Glomerular visceral epithelial cell (primary cell): ENCODE measurements around the gene KATNB1.
"Not testable (repeated sequence)": the region's sequence is repeated elsewhere in the genome, so short reads cannot be mapped to it uniquely, and the experiment has no call there.

ENCODE experiments used
- DNase-seq: peaks from one replicate; pipeline ENCODE4 v3.0.0-alpha.2; 2016; ENCODE audit errors: extremely low spot score

The KATNB1 gene

DNA sequence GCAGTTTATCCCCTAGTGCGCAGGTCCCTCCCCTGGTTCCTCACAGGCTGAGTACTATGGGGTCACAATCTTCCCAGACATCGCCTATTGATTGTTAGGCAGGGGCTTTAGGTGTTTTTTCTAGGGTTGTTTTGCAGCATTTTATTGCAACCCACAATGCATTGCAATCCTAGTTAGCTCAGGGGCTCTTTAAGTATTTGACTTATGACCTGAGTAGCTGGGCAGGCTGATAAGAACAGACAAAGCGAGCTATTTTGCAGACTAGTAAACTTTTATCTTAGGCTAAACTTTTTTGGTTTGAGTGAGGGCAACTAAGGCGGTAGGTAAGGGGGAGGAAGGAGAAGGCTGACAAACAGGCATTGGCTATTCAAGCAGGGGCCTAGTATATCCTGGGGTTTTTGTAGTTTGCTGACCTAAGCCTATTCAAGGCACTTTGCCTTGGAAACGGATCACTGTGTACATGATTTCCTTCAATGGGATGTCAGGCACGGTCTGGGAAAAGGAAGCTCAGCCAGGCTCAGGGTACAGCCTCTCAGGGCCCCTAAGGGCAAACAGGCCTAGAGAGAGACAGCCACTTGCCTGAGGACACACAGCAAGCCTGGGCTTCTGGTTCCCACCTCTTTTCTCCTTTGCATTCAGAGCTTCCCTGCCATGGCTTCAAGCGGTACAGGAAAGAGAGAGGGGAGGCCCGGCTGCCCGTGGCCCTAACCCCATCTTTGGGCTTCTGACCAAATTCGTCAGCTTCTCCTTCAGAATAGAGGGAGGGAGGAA, 34.6 kb upstream of the KATNB1 start:
- DNase-seq: no peak

DNA sequence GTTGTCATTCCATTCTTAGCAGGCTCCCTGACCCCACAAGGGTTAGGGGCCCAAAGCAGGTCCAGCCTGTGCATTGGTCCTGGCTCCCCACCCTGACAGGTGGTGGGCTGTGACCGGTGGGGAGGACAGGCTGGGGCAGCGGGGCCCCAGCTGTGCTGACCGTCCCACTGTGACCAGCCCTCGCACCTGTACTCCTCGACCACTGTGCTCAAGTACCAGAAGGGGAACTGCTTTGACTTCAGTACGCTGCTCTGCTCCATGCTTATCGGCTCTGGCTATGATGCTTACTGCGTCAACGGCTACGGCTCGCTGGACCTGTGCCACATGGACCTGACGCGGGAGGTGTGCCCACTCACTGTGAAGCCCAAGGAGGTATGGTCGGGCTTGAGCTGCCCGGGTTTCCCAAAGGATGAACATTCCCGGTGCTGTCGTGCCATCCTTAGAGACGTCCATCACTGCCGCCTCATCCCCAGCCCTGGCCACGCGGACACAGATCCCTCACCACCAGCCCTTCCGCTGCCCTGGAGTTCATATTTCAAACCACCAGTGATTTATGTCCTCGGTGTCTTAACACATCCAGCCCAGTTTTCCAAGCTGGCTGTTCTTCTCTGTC, 33.7 kb upstream of the KATNB1 start:
- DNase-seq: no peak

DNA sequence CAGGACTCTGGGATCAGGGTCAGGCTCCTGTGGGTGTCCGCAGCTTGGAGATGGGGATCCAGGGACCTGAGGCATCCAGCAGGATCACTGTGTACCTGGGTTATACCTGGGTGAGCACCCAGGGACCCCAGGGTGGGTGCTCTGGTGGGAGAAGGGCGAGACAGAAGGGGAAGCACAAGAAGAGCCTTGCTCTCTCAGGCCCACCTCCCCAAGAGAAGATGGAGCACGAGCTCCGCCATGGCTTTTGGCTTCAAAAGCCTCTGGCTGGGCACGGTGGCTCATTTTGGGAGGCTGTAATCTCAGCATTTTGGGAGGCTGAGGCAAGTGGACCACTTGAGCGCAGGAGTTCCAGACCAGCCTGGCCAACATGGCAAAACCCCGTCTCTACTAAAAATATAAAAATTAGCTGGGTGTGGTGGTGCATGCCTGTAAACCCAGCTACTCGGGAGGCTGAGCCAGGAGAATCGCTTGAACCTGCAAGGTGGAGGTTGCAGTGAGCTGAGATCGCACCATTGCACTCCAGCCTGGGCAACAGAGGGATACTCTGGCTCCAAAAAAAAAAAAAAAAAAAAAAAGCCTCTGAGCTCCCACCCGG, 32.1 kb upstream of the KATNB1 start:
- DNase-seq: no peak

DNA sequence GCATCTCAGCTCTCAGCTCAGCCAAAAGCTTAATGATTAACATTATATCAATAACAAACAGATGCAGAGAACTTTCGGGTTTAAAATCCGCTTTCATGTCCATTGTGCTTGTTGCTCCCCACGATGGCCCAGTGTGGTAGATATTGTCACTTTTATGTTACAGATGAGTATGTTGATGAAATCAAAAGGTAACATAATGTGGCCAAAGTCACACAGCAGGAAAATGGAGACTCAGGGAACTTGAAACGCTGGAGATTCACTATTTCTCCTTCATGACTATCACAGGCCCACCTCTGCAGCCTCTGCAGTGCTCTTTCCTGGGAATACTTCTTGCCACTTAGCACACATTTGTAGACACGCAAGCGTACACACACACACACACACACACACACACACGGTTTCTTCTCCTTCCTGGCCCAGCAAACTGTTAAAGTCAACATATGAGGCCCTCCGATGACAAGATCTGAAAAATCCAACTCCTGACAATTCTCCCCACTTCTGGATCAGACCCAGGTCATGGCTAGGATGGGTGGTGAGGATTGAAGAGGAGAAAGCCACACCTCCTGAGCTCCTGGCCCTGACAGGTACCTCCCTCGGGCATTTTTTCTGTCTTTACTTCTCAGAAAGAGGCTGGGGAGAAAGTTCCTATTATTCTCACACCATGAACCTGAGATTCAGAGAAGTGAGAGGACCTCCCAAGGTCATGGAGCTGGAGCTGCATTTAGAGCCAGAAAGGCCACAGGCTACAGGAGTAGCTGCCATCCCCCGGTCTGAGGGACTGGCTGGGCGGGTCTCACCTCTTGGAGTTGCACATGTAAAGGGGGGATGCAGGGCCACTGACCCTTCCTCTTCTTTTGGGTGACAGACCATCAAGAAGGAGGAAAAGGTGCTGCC, 31.3 kb upstream of the KATNB1 start:
- DNase-seq: no peak

DNA sequence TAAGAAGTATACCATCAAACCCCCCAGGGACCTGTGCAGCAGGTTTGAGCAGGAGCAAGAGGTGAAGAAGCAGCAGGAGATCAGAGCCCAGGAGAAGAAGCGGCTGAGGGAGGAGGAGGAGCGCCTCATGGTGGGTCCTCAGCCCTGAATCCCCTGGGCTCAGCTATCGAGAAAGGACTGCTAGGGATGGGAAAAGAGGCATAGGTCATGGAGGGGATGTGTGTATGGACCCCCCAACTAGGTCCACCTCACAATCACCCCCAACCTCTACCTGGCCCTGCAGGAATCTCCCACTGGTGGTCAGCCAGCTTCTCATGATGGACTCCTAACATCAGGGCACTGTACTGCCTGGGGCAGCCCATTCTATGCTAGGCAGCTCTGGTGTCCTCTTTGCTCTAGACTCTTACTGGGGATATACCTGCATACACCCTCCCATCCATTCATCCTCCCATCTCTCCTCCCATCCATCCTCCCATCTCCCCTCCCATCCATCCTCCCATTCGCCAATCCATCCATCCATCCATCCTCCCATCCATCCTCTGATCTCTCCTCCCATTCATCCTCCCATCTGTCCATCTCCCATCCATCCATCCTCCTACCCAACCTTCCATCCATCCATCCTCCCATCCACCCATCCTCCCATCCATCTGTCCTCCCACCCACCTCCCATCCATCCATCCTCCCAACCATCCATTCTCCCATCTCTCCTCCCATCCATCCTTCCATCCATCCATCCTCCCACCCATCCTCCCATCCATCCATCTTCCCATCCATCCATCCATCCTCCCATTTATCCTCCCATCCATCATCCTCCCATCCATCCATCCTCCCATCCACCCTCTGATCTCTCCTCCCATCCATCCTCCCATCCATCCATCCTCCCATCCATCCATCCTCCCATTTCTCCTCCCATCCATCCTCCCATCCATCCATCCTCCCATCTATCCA, 30.4 kb upstream of the KATNB1 start:
- DNase-seq: no peak

DNA sequence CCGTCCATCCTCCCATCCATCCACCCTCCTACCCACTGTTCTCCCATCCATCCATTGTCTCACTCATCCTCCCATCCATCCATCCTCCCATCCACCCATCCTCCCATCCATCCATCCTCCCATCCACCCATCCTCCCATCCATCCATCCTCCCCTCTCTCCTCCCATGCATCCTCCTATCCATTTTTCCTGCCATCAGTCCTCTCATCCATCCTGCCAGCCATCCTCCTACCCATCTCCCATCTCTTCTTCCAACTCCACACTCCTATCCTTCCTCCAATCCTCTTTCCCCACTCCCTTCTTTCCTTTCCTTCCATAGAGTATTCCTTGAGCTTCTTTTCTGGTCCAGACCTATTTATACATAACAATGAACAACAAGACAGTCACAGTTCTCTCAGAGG, 28.9 kb upstream of the KATNB1 start:
- no peak for DNase-seq

DNA sequence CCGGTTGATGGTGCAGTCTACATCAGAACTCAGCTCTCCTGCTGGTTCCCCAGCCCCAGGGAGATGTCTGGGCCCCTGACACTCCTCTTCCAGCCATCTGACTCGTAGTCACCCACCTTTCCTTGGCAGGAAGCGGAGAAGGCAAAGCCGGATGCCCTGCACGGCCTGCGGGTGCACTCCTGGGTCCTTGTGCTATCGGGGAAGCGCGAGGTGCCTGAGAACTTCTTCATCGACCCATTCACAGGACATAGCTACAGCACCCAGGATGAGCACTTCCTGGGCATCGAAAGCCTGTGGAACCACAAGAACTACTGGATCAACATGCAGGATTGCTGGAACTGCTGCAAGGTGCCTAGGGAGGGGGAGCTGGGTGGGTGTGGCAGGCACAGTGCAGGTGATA, 28.2 kb upstream of the KATNB1 start:
- DNase-seq: no peak

DNA sequence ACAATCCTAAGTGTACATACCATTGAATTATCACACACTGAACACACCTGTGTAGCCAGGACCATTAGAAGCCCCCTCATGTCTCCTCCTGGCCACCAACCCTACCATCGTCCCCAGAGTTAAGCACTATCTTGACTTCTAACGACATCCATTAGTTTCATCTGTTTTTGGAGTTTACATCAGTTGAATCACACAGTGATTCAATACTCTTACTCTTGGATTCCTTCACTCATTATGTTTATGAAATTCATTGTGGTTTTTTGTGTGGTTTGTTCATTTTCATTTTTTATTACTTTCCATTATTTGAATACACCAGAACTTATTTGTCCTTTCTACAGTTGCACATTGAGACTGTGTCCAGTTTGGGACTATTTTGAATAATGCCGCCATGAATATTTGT, 27.4 kb upstream of the KATNB1 start:
- no peak for DNase-seq

DNA sequence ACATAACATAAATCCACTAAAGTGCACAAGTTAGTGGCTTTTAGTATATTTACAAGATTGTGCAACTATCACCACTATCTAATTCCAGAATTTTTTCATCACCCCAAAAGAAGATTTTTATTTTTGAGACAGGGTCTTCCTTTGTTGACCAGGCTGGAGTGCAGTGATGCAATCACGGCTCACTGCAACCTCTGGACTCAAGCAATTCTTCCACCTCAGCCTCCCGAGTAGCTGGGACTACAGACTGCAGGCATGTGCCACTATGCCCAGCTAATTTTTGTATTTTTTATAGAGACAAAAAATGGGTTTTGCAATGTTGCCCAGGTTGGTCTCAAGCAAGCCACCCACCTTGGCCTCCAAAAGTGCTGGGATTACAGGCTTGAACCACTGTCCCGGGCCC, 25.9 kb upstream of the KATNB1 start:
- DNase-seq: no peak

DNA sequence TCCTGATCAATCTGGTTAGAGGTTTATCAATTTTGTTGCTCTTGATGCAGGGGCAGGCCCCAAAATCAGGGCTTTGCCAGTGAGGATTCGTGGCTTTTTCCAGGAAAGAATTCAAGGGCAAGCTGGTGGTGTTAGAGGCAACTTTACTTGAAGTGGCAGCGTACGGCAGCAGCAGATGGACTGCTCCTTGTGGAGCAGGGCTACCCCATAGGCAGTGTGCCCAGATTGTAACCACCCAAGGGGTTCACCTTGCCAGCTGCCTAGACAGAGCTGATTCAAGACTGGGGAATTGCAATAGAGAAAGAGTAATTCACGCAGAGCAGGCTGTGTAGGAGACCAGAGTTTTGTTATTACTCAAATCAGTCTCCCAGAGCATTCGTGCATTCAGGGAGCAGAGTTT, 24.2 kb upstream of the KATNB1 start:
- DNase-seq: no peak

DNA sequence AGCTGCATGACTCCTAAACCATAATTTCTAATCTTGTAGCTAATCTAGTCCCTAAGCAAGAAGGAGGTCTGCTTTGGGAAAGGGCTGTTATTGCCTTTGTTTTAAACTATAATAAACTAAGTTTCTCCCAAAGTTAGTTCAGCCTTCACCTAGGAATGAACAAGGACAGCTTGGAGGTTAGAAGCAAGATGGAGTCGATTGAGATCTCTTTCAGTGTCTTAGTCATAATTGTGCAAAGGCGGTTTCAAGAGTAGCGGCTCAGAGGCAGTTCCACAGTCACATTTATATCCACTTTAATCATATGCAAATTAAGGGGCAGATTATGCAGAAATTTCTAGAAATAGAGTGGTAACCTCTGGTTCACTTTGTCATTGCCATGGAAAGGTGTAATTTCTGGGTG, 23.6 kb upstream of the KATNB1 start:
- DNase-seq: no peak

DNA sequence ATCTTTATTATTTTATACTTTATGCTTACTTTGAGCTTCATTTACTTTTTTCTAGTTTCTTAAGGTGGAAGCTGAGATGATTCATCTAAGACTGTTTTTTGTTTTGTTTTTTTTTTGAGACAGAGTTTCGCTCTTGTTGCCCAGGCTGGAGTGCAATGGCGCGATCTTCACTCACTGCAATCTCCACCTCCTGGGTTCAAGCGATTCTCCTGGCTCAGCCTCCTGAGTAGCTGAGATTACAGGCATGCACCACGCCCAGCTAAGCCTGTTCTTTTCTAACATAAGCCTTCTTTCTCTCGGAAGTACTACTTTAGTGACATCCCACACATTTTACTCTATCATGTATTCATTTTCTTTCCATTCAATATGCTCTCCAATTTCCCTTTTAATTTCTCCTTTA, 23.0 kb upstream of the KATNB1 start:
- not testable (repeated sequence) for DNase-seq

DNA sequence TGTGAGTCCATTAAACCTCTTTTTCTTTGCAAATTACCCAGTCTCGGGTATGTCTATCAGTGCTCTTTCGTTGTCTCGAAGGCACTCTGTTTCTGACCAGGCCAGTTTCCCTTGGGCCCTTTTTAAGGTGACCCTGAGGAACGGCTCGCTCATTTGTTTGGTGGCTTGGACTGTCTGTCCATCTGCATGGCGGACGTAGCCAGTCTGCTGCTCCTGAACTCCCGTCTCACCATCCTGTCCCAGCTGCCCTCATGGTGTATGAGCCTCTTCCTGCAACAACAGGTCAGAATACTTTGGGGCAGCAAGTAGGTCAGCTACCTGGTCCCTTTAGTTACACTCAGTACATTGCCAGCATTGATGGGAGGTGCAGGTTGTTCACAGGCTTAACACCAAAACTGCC, 22.0 kb upstream of the KATNB1 start:
- no peak for DNase-seq

DNA sequence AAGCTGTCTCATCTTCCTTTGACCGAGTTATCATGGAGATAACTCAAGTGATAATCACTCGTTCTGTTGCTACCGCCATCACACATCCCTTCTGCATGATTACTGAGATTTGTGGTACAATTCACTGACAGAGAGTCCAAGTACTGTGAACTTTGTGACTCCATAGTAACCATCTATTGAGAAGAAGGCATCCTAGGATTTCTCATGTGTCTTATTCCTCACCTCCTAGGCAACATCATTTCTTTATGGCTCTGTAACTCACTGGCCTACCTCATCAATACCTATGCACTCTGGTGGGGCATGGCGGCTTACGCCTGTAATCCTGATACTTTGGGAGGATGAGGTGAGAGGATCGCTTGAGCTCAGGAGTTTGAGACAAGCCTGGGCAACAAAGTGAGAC, 21.5 kb upstream of the KATNB1 start:
- DNase-seq: no peak

DNA sequence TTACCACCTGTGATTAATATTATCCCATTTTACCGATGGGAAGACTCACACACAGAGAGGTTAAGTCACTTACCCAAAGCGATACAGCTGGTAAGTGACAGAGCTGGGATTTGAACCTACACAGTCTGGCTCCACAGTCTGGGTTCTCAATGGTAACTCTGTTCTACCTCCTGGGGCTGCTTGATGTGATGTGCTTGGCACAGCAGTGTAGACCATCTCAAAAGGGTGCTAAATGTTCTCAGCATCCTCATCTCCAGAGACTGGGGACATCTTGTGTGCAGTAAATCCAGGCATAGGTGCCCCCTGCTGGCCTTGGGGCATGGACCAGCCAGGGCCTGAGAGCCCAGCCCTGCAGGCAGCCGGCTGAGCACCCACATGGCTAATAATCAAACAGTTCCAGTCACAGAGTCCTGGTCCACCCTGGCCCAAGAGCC, 15.4 kb upstream of the KATNB1 start:
- DNase-seq: peak; percentile 59

DNA sequence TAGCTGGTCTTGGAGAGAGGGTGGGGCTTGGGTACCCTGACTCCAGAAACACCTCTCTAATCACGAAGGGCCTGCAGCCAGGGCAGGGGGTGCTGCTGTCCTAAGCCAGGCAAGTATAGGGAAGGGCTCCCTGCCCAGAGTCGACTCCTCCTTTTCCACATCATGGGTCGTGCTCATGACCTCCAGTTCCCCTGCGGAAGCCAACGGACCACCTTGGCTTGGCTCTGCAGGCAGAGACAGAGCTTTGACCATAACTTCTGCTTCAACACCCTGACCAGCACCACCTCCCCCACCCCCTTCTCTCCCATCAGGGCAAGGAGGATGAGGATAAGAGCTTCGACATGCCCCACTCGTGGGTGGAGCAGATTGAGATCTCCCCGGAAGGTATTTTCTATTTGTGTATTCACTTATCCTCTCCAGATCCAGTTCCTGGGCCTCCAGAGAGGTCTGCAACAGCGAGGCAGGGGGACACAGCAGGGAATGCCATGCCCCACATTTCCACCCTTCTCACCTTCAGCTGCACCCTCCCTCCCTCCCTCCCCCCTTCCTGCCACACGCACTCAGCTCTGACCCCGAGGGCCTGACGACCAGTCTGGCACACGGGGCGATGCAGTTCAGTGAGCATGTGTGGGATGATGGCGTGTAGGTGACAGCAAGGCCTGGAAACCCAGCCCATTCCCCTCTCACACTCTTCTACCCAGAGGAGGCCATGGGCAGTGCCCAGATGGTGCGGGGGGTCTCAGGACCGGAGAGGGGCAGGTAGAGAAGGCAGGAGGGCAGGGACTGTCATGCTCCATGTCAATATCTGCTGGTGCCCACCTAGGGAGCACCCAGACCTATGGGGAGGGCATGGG, 14.0 kb upstream of the KATNB1 start:
- no peak for DNase-seq

DNA sequence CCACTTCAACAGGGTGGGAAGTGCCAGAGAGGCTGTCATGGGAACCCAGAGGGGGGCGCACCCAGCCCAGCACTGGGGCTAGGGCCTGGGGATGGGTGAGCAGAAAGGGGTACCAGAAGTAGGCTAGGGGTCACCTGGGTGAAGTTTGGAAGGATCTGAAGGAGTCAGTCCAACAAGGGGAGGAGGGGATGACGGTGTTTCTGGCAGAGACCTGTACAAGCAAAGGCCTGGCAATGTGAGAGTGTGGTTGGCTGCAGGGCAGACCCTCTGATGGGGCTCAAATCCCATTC, 13.4 kb upstream of the KATNB1 start:
- DNase-seq: no peak

DNA sequence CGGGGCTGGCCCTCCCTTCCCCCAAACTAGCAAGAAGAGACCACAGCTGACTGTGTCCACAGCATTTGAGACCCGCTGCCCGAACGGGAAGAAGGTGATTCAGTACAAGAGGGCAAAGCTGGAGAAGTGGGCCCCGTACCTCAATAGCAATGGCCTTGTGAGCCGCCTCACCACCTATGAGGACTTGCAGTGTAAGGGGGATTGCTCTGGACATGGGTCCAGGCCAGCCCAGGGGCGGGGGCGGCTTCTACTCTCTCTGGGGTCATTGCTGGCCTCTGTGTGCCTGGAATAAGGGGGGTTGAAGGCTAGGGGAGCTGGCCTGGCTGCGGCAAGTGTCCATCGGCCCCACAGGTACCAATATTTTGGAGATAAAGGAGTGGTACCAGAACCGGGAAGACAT, 12.9 kb upstream of the KATNB1 start:
- DNase-seq: no peak

DNA sequence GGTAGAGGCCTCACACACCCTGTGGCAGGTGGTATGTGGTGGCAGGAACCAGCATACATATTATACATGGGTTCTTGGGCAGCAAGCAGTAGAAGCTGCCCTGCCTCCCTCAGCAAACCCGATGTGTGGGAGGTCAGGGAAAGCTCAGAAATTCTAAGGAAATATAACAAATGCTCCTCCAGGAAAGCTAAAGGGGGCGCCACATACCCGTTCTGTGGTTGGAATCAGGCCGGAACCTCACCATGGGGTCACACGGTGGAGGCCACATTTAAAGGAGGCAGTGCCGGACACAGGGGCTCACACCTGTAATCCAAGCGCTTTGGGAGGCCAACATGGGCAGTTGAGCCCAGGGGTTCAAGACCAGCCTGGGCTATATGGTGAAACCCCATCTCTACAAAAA, 12.4 kb upstream of the KATNB1 start:
- no peak for DNase-seq

DNA sequence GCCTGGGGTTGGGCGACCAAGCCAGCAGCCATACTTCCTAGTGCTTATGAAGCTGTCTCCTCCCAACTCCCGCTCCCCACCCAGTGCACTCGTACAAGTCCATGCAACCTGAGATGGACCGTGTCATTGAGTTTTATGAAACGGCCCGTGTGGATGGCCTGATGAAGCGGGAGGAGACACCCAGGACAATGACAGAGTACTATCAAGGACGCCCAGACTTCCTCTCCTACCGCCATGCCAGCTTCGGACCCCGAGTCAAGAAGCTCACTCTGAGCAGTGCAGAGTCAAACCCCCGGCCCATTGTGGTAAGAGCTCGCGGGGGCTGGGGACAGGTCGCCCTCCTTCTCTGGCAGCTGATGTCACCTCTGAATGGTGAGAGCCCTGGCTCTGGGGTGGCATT, 11.0 kb upstream of the KATNB1 start:
- no peak for DNase-seq

DNA sequence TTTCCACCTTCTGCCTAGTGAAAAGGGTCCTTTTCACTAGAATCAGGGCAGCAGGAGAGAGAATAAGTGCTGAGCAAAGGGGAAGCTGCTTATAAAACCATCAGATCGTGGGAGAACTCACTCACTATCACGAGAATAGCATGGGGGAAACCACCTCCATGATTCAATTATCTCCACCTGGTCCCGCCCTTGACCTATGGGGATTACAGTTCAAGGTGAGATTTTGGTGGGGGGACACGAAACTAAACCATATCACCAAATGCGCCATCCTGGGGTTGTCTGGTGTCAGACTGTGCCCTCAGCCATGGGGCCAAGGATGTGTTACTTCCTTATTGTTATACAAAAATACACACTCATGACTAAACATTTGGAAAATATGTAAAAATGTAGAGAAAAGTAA, 10.4 kb upstream of the KATNB1 start:
- DNase-seq: no peak
